ENCODE measurements around the gene ZNF462.

Gene ZNF462

GRCh38 chr9:106862110-106862820 lies 701 bp upstream of the ZNF462 start:
- no peak for TF ChIP-seq EZH2phosphoT487 (IDR thresholded peaks at IDR 0.05; ENCODE audit: low read depth)
- TF ChIP-seq CTCF (IDR thresholded peaks at IDR 0.05; ENCODE audit: low read depth, low read length): no peak
- Histone ChIP-seq H3K4me3 (ENCODE audit: low read length) (no peak overlapping the region), H3K36me3 (replicated peaks; ENCODE audit: low read depth, low read length) (no peaks in the 10 kb centered on the region), H2AFZ (ENCODE audit: low read depth, low read length) (no peak overlapping the region), H3K9ac (ENCODE audit: low read length) (no peak overlapping the region), H3K4me1 (ENCODE audit: low read length) (no peaks in the 10 kb centered on the region), H3K27me3 (ENCODE audit: low read depth, low read length) (no peaks in the 10 kb centered on the region), H3K4me2 (ENCODE audit: low read length) (no peak overlapping the region), H3K27ac (ENCODE audit: low read length) (no peak overlapping the region), H4K20me1 (ENCODE audit: insufficient read depth, low read length) (no peaks in the 10 kb centered on the region), H3K79me2 (ENCODE audit: low read length) (no peaks in the 10 kb centered on the region), H3K9me3 (ENCODE audit: insufficient read depth, low read length) (no peaks in the 10 kb centered on the region)

GRCh38 chr9:106864373-106865143 lies 1.6 kb downstream of the ZNF462 start:
- H3K79me2 ChIP-seq (ENCODE audit: low read length): no peaks in the 10 kb centered on the region
- no peak overlapping the region for H3K27ac ChIP-seq (ENCODE audit: low read length)
- H3K27me3 ChIP-seq (ENCODE audit: low read depth, low read length): no peaks in the 10 kb centered on the region
- H3K4me1 ChIP-seq (ENCODE audit: low read length): no peaks in the 10 kb centered on the region
- no peak overlapping the region for H3K4me3 ChIP-seq (ENCODE audit: low read length)
- TF ChIP-seq EZH2phosphoT487 (IDR thresholded peaks at IDR 0.05; ENCODE audit: low read depth) (no peak), CTCF (IDR thresholded peaks at IDR 0.05; ENCODE audit: low read depth, low read length) (no peak)
- H3K9ac ChIP-seq (ENCODE audit: low read length): no peak overlapping the region
- H3K4me2 ChIP-seq (ENCODE audit: low read length): no peak overlapping the region
- H2AFZ ChIP-seq (ENCODE audit: low read depth, low read length): no peak overlapping the region
- H3K9me3 ChIP-seq (ENCODE audit: insufficient read depth, low read length): no peaks in the 10 kb centered on the region
- H4K20me1 ChIP-seq (ENCODE audit: insufficient read depth, low read length): no peaks in the 10 kb centered on the region
- no peaks in the 10 kb centered on the region for H3K36me3 ChIP-seq (replicated peaks; ENCODE audit: low read depth, low read length)

GRCh38 chr9:106866243-106866642 lies 3.3 kb downstream of the ZNF462 start:
- no peaks in the 10 kb centered on the region for H4K20me1 ChIP-seq (ENCODE audit: insufficient read depth, low read length)
- H2AFZ ChIP-seq (ENCODE audit: low read depth, low read length): no peak overlapping the region
- no peak overlapping the region for H3K4me2 ChIP-seq (ENCODE audit: low read length)
- TF ChIP-seq EZH2phosphoT487 (IDR thresholded peaks at IDR 0.05; ENCODE audit: low read depth): no peak
- no peak for TF ChIP-seq CTCF (IDR thresholded peaks at IDR 0.05; ENCODE audit: low read depth, low read length)
- H3K36me3 ChIP-seq (replicated peaks; ENCODE audit: low read depth, low read length): no peaks in the 10 kb centered on the region
- no peak overlapping the region for H3K27ac ChIP-seq (ENCODE audit: low read length)
- H3K27me3 ChIP-seq (ENCODE audit: low read depth, low read length): no peaks in the 10 kb centered on the region
- H3K4me1 ChIP-seq (ENCODE audit: low read length): no peaks in the 10 kb centered on the region
- H3K4me3 ChIP-seq (ENCODE audit: low read length): no peak overlapping the region
- no peak overlapping the region for H3K9ac ChIP-seq (ENCODE audit: low read length)
- H3K79me2 ChIP-seq (ENCODE audit: low read length): no peaks in the 10 kb centered on the region
- H3K9me3 ChIP-seq (ENCODE audit: insufficient read depth, low read length): no peaks in the 10 kb centered on the region

- no peak overlapping the region for H3K4me2 ChIP-seq (ENCODE audit: low read length)
- no peak overlapping the region for H3K9ac ChIP-seq (ENCODE audit: low read length)
- H3K9me3 ChIP-seq (ENCODE audit: insufficient read depth, low read length): no peaks in the 10 kb centered on the region
- H4K20me1 ChIP-seq (ENCODE audit: insufficient read depth, low read length): no peaks in the 10 kb centered on the region
- TF ChIP-seq EZH2phosphoT487 (IDR thresholded peaks at IDR 0.05; ENCODE audit: low read depth) (no peak), CTCF (IDR thresholded peaks at IDR 0.05; ENCODE audit: low read depth, low read length) (no peak)
- no peak overlapping the region for H3K4me3 ChIP-seq (ENCODE audit: low read length)
- H3K79me2 ChIP-seq (ENCODE audit: low read length): no peaks in the 10 kb centered on the region
- no peaks in the 10 kb centered on the region for H3K4me1 ChIP-seq (ENCODE audit: low read length)
- H2AFZ ChIP-seq (ENCODE audit: low read depth, low read length): no peak overlapping the region
- H3K27me3 ChIP-seq (ENCODE audit: low read depth, low read length): no peaks in the 10 kb centered on the region
- no peak overlapping the region for H3K27ac ChIP-seq (ENCODE audit: low read length)
- no peaks in the 10 kb centered on the region for H3K36me3 ChIP-seq (replicated peaks; ENCODE audit: low read depth, low read length)
These were observed 4.3 kb downstream of the ZNF462 start for GRCh38 chr9:106867286-106867685.
